Spleen (tissue), 7 donors: ENCODE data around the gene KRT10.

Source experiments
- POLR2A ChIP-seq, 3 donors: fragments of 450-650 bp; IDR thresholded peaks; one replicate each; pipeline ENCODE4 v1.5.1; 2017; ENCODE audit warnings: antibody characterized with exemption in 3 of 3, mild to moderate bottlenecking in 1 of 3
- POLR2AphosphoS5 ChIP-seq, 3 donors: sonication (generic); formaldehyde crosslinking; IDR thresholded peaks; one replicate each; pipeline ENCODE4 v1.5.1; 2017; ENCODE audit warnings: antibody characterized with exemption in 3 of 3
- TF ChIP-seq, protein P1 (sequence below), 11 experiments: fragments of 200-600 bp in 7 of 11; fragments of 450-650 bp in 4 of 11; sonication (generic) in 4 of 11; IDR thresholded peaks in 8 of 11; conservative IDR thresholded peaks in 3 of 11; 1 replicate in 7 of 11; 2 replicates in 4 of 11; pipeline versions ENCODE4 v1.4.0 to v1.8.0; 2016 to 2021; ENCODE audit warnings: antibody characterized with exemption in 11 of 11, inconsistent platforms in 4 of 11, mild to moderate bottlenecking in 1 of 11
- donor health status: DM: no; HTN: no; CAD: no; lungs with moderate emphysema.
- donor health status: DM: no; HTN: no; CAD: no.
- donor health status: DM: no; HTN: no; CAD: no.

GRCh38 chr17:40822132-40822812 lies at the start of gene KRT10:
- TF ChIP-seq, protein P1, sequence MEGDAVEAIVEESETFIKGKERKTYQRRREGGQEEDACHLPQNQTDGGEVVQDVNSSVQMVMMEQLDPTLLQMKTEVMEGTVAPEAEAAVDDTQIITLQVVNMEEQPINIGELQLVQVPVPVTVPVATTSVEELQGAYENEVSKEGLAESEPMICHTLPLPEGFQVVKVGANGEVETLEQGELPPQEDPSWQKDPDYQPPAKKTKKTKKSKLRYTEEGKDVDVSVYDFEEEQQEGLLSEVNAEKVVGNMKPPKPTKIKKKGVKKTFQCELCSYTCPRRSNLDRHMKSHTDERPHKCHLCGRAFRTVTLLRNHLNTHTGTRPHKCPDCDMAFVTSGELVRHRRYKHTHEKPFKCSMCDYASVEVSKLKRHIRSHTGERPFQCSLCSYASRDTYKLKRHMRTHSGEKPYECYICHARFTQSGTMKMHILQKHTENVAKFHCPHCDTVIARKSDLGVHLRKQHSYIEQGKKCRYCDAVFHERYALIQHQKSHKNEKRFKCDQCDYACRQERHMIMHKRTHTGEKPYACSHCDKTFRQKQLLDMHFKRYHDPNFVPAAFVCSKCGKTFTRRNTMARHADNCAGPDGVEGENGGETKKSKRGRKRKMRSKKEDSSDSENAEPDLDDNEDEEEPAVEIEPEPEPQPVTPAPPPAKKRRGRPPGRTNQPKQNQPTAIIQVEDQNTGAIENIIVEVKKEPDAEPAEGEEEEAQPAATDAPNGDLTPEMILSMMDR (IDR thresholded peaks at IDR 0.05 in 8 of 11, conservative IDR thresholded peaks at IDR 0.05 in 3 of 11): no peak
- TF ChIP-seq POLR2AphosphoS5 (IDR thresholded peaks at IDR 0.05) (no peak), POLR2A (IDR thresholded peaks at IDR 0.05) (no peak)
